Thyroid gland (tissue), 4 donors: Measurements from ENCODE around the gene MGMT.

ENCODE experiments used
- POLR2A ChIP-seq, 2 donors: fragments of 450-650 bp; IDR thresholded peaks; one replicate each; pipeline ENCODE4 v1.6.1; 2017; ENCODE audit warnings: antibody characterized with exemption in 2 of 2, mild to moderate bottlenecking in 2 of 2, moderate library complexity in 1 of 2
- TF ChIP-seq, protein P1 (sequence below), 6 experiments: fragments of 200-600 bp in 3 of 6; fragments of 450-650 bp in 3 of 6; sonication (generic) in 3 of 6; IDR thresholded peaks; one replicate each; pipeline ENCODE4 v1.5.1; 2016 to 2019; ENCODE audit warnings: antibody characterized with exemption in 6 of 6, mild to moderate bottlenecking in 2 of 6, inconsistent platforms in 1 of 6, moderate library complexity in 1 of 6

GRCh38 chr10:129743738-129744133 lies 276.7 kb downstream of the MGMT start:
- TF ChIP-seq, protein P1, sequence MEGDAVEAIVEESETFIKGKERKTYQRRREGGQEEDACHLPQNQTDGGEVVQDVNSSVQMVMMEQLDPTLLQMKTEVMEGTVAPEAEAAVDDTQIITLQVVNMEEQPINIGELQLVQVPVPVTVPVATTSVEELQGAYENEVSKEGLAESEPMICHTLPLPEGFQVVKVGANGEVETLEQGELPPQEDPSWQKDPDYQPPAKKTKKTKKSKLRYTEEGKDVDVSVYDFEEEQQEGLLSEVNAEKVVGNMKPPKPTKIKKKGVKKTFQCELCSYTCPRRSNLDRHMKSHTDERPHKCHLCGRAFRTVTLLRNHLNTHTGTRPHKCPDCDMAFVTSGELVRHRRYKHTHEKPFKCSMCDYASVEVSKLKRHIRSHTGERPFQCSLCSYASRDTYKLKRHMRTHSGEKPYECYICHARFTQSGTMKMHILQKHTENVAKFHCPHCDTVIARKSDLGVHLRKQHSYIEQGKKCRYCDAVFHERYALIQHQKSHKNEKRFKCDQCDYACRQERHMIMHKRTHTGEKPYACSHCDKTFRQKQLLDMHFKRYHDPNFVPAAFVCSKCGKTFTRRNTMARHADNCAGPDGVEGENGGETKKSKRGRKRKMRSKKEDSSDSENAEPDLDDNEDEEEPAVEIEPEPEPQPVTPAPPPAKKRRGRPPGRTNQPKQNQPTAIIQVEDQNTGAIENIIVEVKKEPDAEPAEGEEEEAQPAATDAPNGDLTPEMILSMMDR (IDR thresholded peaks at IDR 0.05), result no peak
- no peak for TF ChIP-seq POLR2A (IDR thresholded peaks at IDR 0.05)
